Testis (tissue), 3 donors: ENCODE data around the gene TFAP2A. TPM values are rescaled to one million over a fixed set of nuclear protein-coding genes. Genes with fewer than 3 reads are reported as not detected.

Source experiments
- DNase-seq: peaks from one replicate; pipeline ENCODE4 v3.0.0-alpha.2; 2019
- H3K27ac ChIP-seq, 2 donors: fragments of 200-600 bp; sonication (generic); one replicate each; pipeline ENCODE4 v1.5.1; 2019
- H3K27me3 ChIP-seq: fragments of 200-600 bp; sonication (generic); one replicate; pipeline ENCODE4 v1.5.1; 2019
- H3K36me3 ChIP-seq: fragments of 200-600 bp; sonication (generic); one replicate; pipeline ENCODE4 v1.5.1; 2017; ENCODE audit warnings: low read depth; ENCODE audit errors: missing control alignments
- H3K4me1 ChIP-seq: fragments of 200-600 bp; sonication (generic); one replicate; pipeline ENCODE4 v1.5.1; 2019
- H3K4me3 ChIP-seq, 2 donors: fragments of 200-600 bp; sonication (generic); one replicate each; pipeline ENCODE4 v1.5.1; 2017 to 2019
- H3K9me3 ChIP-seq: fragments of 200-600 bp; sonication (generic); one replicate; pipeline ENCODE4 v1.5.1; 2017
- CTCF ChIP-seq, 3 experiments: fragments of 450-650 bp in 2 of 3; fragments of 200-600 bp in 1 of 3; sonication (generic) in 1 of 3; IDR thresholded peaks; one replicate each; pipeline ENCODE4 v1.5.1; 2016 to 2019; ENCODE audit warnings: antibody characterized with exemption in 3 of 3, mild to moderate bottlenecking in 2 of 3, moderate library complexity in 1 of 3
- POLR2A ChIP-seq: fragments of 450-650 bp; IDR thresholded peaks from one replicate; pipeline ENCODE4 v1.6.1; 2017; ENCODE audit warnings: antibody characterized with exemption, mild to moderate bottlenecking, moderate library complexity
- WGBS, 2 donors: methylation state at CpG; one replicate each; pipeline ENCODE4 v1.1.5; 2018; 5-methylcytosine and 5-hydroxymethylcytosine counted together
- intact Hi-C: fragments of 100-400 bp; cut with DNase I; formaldehyde crosslinking; loops from one replicate; pipeline ENCODE4 v1.15.1; 2023; ENCODE audit warnings: low total_unique reads
- polyA plus RNA-seq: library from polyadenylated mRNA; stranded (reverse); fragments of 350-450 nt; fragmentation: Illumina TruSeq; extraction: RNeasy Lipid Tissue Mini Kit (QIAGEN cat#74804); gene quantifications from one replicate; pipeline ENCODE4 v1.2.3, GENCODE V29; 2014; ENCODE audit warnings: low read depth, low replicate concordance; ENCODE audit not compliant: insufficient read depth
- total RNA-seq, 2 donors: library from RNA; depleted of rRNA; stranded (reverse); fragments of >200 nt; gene quantifications; one replicate each; pipeline ENCODE4 v1.2.3, GENCODE V29; 2016

TFAP2A gene
- total and polyA plus RNA-seq, 3 donors from 2014 or later = 2.7 to 4.8 (median 3.3) TPM

DNA sequence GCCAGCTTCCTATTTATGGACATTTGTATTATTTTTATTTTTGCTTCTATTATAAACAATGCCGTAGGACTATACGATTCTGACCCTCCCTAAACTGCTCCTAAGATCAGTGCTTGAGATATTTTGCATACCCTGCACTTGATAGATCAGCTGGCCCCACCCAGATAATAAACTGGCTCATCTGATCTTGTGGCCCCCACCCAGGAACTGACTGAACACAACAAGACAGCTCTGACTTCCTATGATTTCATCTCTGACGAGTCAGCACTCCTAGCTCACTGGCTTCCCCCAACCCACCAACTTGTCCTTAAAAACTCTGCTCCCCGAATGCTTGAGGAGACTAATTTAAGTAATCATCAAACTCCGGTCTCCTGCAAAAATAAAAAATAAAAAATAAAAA, 34.9 kb upstream of the TFAP2A start:
- WGBS, 2 donors = 78 to 90% methylated on average over 5 of the region's 5 CpGs
- Histone ChIP-seq H3K4me3 (no peak overlapping the region), H3K4me1 (no peaks in the 10 kb centered on the region), H3K27me3 (no peaks in the 10 kb centered on the region), H3K36me3 (no peaks in the 10 kb centered on the region), H3K27ac (no peak overlapping the region), H3K9me3 (no peaks in the 10 kb centered on the region)
- intact Hi-C loops = no loop called here
- TF ChIP-seq POLR2A (no peak), CTCF (IDR thresholded peaks at IDR 0.05) (no peak)
- no peak for DNase-seq

GRCh38 chr6:10448096-10448495, 33.2 kb upstream of the TFAP2A start:
- WGBS, 2 donors = 61 to 80% methylated on average over 1 of the region's 1 CpG
- Histone ChIP-seq H3K27ac (no peak overlapping the region), H3K4me1 (no peaks in the 10 kb centered on the region), H3K36me3 (no peaks in the 10 kb centered on the region), H3K9me3 (no peaks in the 10 kb centered on the region), H3K4me3 (no peak overlapping the region), H3K27me3 (no peaks in the 10 kb centered on the region)
- TF ChIP-seq POLR2A = no peak
- no peak for TF ChIP-seq CTCF (IDR thresholded peaks at IDR 0.05)
- no peak for DNase-seq
- intact Hi-C loops = no loop called here

DNA sequence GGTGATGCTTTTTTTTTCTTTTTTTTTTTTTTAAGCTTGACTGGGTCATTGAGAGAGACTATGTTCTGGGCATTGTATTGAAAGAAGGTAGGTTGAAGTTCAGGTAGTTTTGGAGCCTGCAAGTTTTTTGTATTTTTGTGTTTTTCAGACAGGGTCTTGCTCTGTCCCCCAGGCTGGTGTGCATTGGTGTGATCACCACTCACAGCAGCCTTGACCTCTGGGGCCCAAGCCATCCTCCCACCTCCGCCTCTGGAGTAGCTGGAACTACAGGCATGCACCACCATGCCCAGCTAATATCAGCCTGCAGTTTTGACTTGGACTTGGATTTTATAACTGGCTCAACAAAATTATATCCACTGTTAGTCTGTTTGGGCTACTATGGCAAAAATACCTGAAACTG, 31.7 kb upstream of the TFAP2A start:
- DNase-seq = no peak
- no peaks in the 10 kb centered on the region for H3K27me3 ChIP-seq
- no peaks in the 10 kb centered on the region for H3K9me3 ChIP-seq
- TF ChIP-seq POLR2A = no peak
- TF ChIP-seq CTCF (IDR thresholded peaks at IDR 0.05) = no peak
- no peaks in the 10 kb centered on the region for H3K4me1 ChIP-seq
- no peak overlapping the region for H3K27ac ChIP-seq
- WGBS, 2 donors = 63 to 67% methylated on average over 1 of the region's 1 CpG
- H3K36me3 ChIP-seq = no peaks in the 10 kb centered on the region
- intact Hi-C loops = no loop called here
- no peak overlapping the region for H3K4me3 ChIP-seq

GRCh38 chr6:10441655-10442009, 26.8 kb upstream of the TFAP2A start:
- 90 to 91% methylated on average over 3 of the region's 3 CpGs for whole genome bisulfite sequencing, 2 donors
- no peak for DNase-seq
- Histone ChIP-seq H3K27me3 (no peaks in the 10 kb centered on the region), H3K4me1 (no peaks in the 10 kb centered on the region), H3K4me3 (no peak overlapping the region), H3K27ac (no peak overlapping the region), H3K9me3 (no peaks in the 10 kb centered on the region), H3K36me3 (no peaks in the 10 kb centered on the region)
- intact Hi-C loops = no loop called here
- no peak for TF ChIP-seq CTCF (IDR thresholded peaks at IDR 0.05)
- no peak for TF ChIP-seq POLR2A

GRCh38 chr6:10441004-10441654, 26.3 kb upstream of the TFAP2A start:
- no peak for TF ChIP-seq CTCF (IDR thresholded peaks at IDR 0.05)
- TF ChIP-seq POLR2A = no peak
- intact Hi-C loops = no loop called here
- H3K9me3 ChIP-seq = no peaks in the 10 kb centered on the region
- no peak overlapping the region for H3K27ac ChIP-seq
- H3K36me3 ChIP-seq = no peaks in the 10 kb centered on the region
- H3K27me3 ChIP-seq = no peaks in the 10 kb centered on the region
- H3K4me3 ChIP-seq = no peak overlapping the region
- no peak for DNase-seq
- no peaks in the 10 kb centered on the region for H3K4me1 ChIP-seq
- WGBS, 2 donors = 65 to 69% methylated on average over 7 of the region's 7 CpGs
